Thoracic aorta (tissue), 2 donors: ENCODE data around the gene ATRN. TPM values are rescaled to one million over a fixed set of nuclear protein-coding genes. Genes with fewer than 3 reads are reported as not detected.

ENCODE experiments used
- ATAC-seq: fragments of 150-250 bp; one replicate; pipeline ENCODE4 v1.8.0; 2017; ENCODE audit warnings: low read depth; ENCODE audit not compliant: insufficient number of reproducible peaks, low FRiP score
- DNase-seq: peaks from one replicate; pipeline ENCODE4 v3.0.0-alpha.2; 2020; ENCODE audit warnings: low spot score
- H3K27ac ChIP-seq, 2 donors: fragments of 200-600 bp; sonication (generic); 1 replicate in 1 of 2; 2 replicates in 1 of 2; pipeline ENCODE4 v1.5.1; 2016; ENCODE audit warnings: mild to moderate bottlenecking in 2 of 2, moderate library complexity in 2 of 2
- H3K27me3 ChIP-seq: fragments of 200-600 bp; sonication (generic); replicated peaks from 2 replicates; pipeline ENCODE4 v1.6.0; 2016; ENCODE audit warnings: mild to moderate bottlenecking; ENCODE audit not compliant: insufficient read depth
- H3K36me3 ChIP-seq: fragments of 200-600 bp; sonication (generic); one replicate; pipeline ENCODE4 v1.5.1; 2016
- H3K4me1 ChIP-seq, 2 donors: fragments of 200-600 bp; sonication (generic); 1 replicate in 1 of 2; 2 replicates in 1 of 2; pipeline versions ENCODE4 v1.5.1 to v1.6.0; 2016; ENCODE audit warnings: low read depth in 2 of 2, mild to moderate bottlenecking in 1 of 2; ENCODE audit not compliant: control insufficient read depth in 1 of 2
- H3K4me3 ChIP-seq: fragments of 200-600 bp; sonication (generic); 2 replicates; pipeline ENCODE4 v1.5.1; 2016; ENCODE audit warnings: mild to moderate bottlenecking
- H3K9me3 ChIP-seq: fragments of 200-600 bp; sonication (generic); 2 replicates; pipeline ENCODE4 v1.5.1; 2016
- CTCF ChIP-seq: fragments of 200-600 bp; sonication (generic); IDR thresholded peaks from one replicate; pipeline ENCODE4 v1.5.1; 2019; ENCODE audit warnings: antibody characterized with exemption
- total RNA-seq, 2 donors: library from RNA; depleted of rRNA; stranded (reverse); fragments of >200 nt; gene quantifications; one replicate each; pipeline versions ENCODE4 v1.1.0 to v1.2.3, GENCODE V29; 2016

The ATRN gene
- total RNA-seq, 2 donors from 2014 or later, result 25.0 to 32.9 TPM

- no peaks in the 10 kb centered on the region for H3K9me3 ChIP-seq
- H3K27me3 ChIP-seq, result no peaks in the 10 kb centered on the region
- no peak overlapping the region for H3K4me3 ChIP-seq
- TF ChIP-seq CTCF, result no peak
- no peaks in the 10 kb centered on the region for H3K36me3 ChIP-seq
- ATAC-seq (no peak), DNase-seq (no peak)
- no peak overlapping the region for H3K27ac ChIP-seq
- no peaks in the 10 kb centered on the region for H3K4me1 ChIP-seq
Observed at GRCh38 chr20:3446779-3447178, 24.0 kb upstream of the ATRN start.

GRCh38 chr20:3447321-3447720 is 23.5 kb upstream of the ATRN start:
- TF ChIP-seq CTCF, result no peak
- Histone ChIP-seq H3K36me3 (no peaks in the 10 kb centered on the region), H3K27ac (no peak overlapping the region), H3K27me3 (no peaks in the 10 kb centered on the region), H3K4me1 (no peaks in the 10 kb centered on the region), H3K4me3 (no peak overlapping the region), H3K9me3 (no peaks in the 10 kb centered on the region)
- ATAC-seq (no peak), DNase-seq (no peak)

- DNase-seq, result no peak
- no peak for TF ChIP-seq CTCF
Observed at GRCh38 chr20:3449319-3449718, 21.5 kb upstream of the ATRN start.

GRCh38 chr20:3452136-3452535 is 18.7 kb upstream of the ATRN start:
- Histone ChIP-seq H3K27ac (no peak overlapping the region), H3K4me1 (no peaks in the 10 kb centered on the region), H3K36me3 (no peaks in the 10 kb centered on the region), H3K9me3 (no peaks in the 10 kb centered on the region), H3K27me3 (no peaks in the 10 kb centered on the region), H3K4me3 (no peak overlapping the region)
- ATAC-seq (no peak), DNase-seq (no peak)
- no peak for TF ChIP-seq CTCF

More at GRCh38 chr20:3449319-3449718, 21.5 kb upstream of the ATRN start:
- Histone ChIP-seq H3K4me3 (no peak overlapping the region), H3K4me1 (no peaks in the 10 kb centered on the region), H3K9me3 (no peaks in the 10 kb centered on the region), H3K27me3 (no peaks in the 10 kb centered on the region), H3K27ac (no peak overlapping the region), H3K36me3 (no peaks in the 10 kb centered on the region)
- no peak for ATAC-seq

- no peak for TF ChIP-seq CTCF
- no peak overlapping the region for H3K27ac ChIP-seq
Observed at GRCh38 chr20:3452690-3453089, 18.1 kb upstream of the ATRN start.

More at GRCh38 chr20:3452690-3453089, 18.1 kb upstream of the ATRN start:
- ATAC-seq (no peak), DNase-seq (no peak)
- H3K36me3 ChIP-seq, result no peaks in the 10 kb centered on the region
- no peaks in the 10 kb centered on the region for H3K9me3 ChIP-seq
- no peaks in the 10 kb centered on the region for H3K27me3 ChIP-seq
- H3K4me1 ChIP-seq, result no peaks in the 10 kb centered on the region
- no peak overlapping the region for H3K4me3 ChIP-seq
